HG03097 (cell line): Measurements from ENCODE around the gene ANKMY2.
A peak's percentile ranks its signal among the peaks of the same experiment; 100 is the strongest.
"Not testable (repeated sequence)": the region's sequence is repeated elsewhere in the genome, so short reads cannot be mapped to it uniquely, and the experiment has no call there.

Experiments used
- ATAC-seq: cut with Tn5 transposase; IDR thresholded peaks from one replicate; pipeline ENCODE4 v1.9.1; 2021; ENCODE audit not compliant: unreplicated experiment, low FRiP score

The ANKMY2 gene

DNA sequence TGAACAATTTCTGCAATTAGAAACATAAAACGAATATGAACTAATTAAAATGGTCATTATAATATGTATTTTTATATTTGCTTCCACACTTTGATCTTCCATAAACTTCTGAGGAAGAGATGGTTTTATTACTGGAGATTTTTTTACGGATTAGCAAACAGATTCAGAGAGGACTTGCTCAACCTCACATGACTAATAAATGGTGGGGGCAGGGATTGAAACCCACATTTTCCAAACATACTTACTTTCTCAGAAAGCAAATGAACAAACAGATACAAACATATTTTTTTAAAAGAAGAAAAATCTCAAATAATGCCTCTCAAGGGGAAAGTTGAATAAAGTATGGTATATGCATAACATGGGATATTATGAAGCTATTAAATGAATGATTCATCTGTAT lies 18.3 kb downstream of the ANKMY2 start:
- ATAC-seq, result no peak

DNA sequence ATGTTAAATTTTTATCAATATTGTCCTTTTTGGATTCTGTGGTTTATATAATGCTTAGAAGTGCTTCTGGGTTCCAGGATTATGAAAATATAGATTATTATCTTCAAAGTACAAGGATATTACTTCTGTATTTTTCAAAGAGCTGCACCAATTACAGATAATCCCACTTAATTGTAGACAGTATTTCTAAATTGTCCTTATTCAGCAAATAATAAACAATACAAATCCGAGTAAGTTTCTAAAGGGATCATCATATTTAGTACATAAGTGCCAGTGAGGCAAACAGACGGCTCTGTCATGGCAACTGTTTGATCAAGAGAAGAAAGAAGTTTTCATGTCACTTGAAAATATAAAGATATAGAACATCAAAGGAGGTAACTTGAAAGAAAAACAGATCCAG lies 19.2 kb downstream of the ANKMY2 start:
- no peak for ATAC-seq

DNA sequence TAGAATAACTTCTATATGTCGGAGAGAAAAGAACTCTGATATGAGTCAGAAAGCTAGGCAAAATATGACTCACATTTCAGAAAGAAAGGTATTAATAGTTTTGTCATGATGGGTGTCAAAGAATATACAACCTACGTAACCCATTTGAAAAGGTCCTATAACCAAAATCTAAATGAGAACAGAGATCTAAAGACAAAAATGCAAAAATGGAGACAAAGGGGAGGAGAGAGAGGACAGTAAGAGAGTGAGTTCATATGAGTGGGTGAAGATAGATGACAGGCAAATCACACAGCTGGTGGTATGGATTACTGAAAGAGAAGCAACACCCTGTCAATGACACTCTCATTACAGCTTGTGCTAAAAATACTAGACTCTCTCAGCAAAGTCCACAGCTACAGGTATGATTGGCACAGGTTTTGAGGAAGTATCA lies 25.6 kb downstream of the ANKMY2 start:
- peak; percentile 64 for ATAC-seq

DNA sequence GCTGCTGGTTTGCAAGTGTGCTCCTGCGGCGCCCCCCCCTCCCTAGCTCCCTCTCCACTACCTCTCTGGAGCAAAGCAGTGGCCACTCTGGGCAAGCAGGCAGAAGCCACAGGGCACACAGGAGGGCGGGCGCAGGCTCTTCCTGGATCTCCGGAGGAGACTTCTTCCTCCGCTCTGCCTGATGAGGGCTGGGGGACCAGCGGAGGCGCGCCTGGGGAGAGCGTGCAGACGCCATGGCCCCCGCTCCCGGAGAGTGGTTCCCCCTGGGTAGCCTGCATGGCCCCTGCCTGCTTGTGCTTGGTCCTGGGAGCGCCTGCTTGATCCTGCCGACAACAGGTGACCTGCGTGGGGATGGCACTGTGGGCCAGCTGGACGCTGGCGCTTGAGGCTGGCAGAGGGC lies 29.0 kb downstream of the ANKMY2 start:
- ATAC-seq, result no peak

DNA sequence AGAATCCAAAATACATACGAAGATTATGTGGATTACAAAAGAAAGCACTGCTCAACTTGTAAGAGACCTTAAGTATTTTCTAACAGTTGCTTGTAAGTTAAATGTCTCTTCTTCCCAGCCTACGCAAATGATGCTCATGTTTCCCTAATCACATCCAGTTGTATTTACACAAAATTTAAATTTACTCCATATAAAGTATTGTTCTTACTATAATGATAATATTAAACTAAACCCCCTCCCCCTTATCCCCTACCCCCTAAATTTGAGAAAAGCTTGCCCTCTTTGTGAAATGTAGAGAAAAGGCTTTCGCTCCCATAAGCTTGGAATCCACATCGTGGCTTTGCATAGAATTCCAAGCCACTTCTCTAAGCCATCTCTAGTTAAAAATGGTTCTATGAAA lies 29.4 kb downstream of the ANKMY2 start:
- no peak for ATAC-seq

DNA sequence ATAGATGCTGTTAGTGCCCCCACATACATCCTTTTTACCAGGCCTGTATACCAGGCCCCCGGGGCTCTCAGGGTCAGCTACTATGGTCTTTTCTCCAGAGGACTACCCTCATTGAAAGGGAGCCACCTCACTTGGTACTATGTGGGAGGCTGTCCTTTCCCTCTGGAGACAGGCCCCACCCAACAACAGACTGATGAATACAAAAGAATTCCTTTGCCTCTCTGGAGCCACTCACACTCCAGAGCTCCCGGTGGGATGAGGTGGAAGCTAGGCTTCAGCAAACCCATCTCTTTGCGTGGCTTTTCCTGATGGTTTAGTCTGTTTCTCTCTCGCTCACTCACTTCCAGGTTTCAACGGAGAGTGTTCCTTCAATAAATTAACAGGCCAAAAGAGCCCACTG lies 30.3 kb downstream of the ANKMY2 start:
- no peak for ATAC-seq

DNA sequence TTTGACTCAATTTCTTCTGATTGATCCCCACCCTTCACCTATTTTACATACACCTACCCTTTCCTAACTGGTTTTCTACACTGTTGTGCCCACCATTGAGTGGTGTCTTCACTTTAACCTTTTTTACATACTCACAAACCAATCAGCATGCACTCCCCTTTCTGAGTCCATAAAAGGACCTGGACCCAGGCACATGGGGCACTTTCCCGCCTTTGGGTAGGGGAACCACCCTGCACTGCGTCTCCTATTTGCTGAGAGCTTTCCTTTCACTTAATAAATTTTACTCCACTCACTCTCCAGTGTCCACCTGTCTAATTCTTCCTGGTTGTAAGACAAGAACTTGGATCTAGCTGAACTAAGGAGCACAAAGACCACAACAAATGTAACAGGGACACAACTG lies 33.8 kb downstream of the ANKMY2 start:
- no peak for ATAC-seq

DNA sequence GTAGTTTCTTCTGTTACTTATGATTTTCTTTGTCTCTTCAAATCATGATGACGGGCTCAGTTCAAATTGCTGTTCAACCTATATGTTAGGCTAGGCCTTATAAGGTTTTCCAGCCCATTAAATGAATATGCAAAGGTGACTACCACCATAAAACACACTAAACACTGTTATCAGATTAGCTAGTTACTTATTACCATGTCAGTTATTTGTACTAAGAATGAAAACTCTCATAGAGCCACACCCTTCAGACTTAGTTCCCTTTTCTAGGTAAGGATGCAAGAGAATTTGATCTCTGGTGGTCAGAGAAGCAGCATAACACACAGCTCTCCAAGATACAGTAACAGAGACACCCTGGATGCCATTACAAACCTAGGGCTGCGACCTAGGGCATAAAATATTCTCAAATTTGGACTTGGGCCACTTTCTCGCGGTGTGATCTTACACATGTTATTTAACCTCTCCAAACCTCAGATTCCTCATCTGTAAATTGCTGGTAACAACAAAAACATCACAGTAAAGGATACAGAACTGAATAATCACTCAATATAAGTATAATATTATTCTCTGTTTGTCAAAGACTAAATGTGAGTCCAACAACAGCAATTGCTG lies 35.6 kb downstream of the ANKMY2 start:
- peak; percentile 82 for ATAC-seq

DNA sequence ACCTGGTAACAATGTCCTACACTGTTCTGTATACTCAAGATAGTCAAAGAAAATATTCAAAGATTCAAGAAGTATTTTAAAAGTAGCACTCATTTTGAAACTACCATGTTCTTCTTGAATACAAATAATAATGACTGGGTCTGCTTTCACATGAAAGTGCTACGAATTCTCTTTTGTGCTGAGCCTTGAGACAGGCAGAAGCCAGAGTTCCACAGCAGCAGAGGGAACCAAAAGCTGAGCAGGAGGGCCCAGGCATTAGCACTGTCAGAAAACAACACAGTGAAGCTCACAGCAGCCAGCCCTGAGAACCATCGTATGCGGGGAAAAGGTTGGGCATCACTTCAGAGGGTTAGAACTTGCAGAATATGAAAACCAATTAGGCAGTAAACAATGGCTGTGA lies 38.9 kb downstream of the ANKMY2 start:
- no peak for ATAC-seq

DNA sequence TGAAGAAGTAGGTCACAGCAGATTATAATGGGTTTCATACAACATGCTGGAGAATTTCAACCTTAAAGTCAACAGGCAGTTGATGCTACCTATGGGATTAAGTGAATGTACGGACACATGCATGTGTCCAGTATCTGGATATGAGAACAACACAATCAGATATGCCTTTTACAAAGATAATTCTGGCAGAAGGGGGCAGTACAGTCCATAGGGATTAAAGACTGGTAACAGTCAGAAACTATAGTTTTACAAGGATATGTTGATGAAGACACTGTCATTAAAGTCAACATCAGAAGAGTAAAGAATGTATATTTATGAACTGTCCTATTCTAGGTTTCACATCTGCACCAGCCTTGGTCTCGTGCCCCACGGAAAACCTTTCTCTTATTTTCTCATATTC lies 41.5 kb downstream of the ANKMY2 start:
- no peak for ATAC-seq

DNA sequence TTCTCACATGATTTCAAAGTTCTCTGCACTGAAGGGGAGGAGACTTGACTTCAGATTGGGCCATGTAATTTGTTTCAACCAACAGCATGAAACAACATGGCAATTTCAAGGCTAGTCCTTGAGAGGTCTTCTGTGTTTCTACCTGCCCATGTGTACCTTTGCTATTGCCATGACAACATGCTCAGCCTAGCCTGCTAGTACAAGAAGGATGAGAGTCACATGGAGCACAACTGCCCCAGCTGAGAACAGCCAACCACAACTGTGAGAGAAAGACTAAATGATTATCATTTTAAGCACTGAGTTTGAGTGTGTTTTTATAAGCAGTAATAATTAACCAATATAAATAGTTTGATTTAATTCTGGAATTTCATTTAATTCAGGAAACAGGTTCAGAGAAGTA lies 41.9 kb downstream of the ANKMY2 start:
- no peak for ATAC-seq

DNA sequence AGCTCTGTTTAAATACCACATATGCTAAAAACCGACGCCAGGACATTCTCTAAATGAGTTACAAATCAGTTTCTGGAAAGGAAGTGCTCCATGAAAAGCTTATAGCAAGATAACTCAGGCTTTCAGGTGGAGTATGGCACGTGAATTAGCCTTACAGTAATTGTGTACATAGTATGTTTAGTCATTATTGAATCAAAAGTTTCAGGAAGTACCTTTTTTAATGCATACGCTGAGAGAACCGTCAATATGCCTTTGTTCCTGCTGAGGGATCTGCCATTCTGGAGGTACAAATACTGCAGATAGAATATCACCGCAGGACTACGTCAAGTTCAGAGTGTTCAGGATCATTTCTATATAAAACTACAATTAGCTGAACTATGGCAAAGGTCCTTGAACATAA lies 45.7 kb downstream of the ANKMY2 start:
- ATAC-seq, result no peak

DNA sequence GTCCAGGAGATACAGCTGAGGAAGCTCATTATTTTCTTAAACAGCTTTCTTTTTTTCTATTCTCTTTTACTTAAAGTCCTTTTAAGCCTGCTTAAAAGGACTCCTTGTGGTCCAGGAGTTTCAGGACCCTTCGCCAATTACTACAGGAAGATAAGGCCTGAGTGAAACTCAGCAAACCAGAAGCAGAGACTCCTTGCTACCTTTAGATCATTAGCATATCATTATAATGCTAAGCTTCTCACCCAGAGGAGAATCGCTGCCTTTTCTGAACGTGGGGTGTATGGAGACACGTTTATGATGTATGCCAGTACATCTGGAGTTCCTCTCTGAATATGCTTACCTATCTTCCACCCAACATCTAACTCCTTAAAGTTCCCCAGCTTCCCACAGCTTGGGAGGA lies 47.5 kb downstream of the ANKMY2 start:
- no peak for ATAC-seq

DNA sequence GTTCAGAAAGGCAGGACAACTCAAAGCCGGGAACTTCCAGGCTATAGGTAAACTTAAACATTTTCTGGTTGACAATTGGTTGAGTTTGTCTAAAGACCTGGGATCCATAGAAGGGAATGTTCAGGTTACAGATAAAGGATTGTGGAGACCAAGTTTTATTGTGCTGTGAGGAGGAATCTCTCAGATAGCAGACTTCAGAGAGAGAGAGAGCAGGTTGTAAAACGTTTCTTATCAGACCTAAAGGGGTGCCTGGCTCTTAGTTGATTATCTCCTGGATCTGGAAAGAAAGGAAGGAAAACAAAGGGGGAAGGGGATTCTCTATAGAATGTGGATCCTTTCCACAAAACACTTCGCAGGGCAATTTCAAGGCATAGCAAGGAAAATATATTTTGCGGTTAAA lies 50.0 kb downstream of the ANKMY2 start:
- not testable (repeated sequence) for ATAC-seq

DNA sequence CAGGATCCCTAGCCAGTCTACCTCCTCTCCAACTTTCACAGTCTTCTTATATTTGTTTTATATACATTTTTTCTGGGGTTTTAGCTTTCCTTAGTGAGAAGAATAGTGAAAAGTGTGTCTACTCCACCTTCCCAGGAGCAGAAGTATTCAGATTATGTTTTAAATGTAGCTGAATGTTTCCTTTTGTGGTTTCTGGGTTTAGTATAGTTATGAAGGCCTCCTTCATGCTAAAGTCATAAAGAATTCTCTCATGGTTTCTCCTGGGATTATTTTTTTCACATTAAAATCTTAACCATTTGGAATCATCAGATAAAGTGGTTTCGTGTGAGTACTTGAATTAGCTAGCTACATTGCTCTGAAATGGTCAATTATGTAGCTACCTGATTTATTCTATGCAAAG lies 50.9 kb downstream of the ANKMY2 start:
- no peak for ATAC-seq

DNA sequence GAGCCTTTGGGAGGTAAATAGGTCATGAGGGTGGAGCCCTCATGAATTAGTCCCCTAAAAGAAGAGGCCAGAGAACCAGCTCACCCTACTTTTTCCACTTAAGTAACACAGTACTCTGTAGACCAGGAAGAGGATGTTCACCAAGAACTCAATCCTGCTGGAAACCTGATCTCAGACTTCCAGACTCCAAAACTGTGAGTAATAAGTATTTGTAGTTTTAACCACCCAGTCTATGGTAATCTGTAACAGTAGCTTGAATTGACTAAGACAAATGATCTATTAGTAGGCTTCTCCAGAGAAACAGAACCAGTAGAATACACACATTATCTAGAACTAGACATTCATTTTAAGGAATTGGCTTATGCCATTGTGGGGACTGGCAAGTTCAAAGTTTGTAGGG lies 51.5 kb downstream of the ANKMY2 start:
- ATAC-seq, result no peak

DNA sequence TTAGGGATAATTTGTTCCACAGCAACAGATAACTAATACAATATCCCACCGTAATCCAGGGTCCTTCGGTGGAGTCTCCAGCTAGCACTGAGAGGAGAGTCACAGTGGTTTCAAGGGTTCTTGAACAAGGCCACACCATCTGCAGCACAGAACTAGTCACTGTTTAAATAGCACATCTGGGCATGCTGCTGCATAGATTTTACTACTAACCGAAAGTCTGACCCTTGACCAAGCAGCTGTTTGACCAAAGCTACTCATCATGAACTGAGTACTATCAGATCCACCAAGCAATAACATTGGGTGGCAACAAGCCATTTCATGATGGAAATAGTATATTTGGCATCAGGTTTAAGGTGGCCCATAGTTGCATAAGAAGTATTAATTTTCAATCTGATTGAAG lies 53.2 kb downstream of the ANKMY2 start:
- no peak for ATAC-seq

DNA sequence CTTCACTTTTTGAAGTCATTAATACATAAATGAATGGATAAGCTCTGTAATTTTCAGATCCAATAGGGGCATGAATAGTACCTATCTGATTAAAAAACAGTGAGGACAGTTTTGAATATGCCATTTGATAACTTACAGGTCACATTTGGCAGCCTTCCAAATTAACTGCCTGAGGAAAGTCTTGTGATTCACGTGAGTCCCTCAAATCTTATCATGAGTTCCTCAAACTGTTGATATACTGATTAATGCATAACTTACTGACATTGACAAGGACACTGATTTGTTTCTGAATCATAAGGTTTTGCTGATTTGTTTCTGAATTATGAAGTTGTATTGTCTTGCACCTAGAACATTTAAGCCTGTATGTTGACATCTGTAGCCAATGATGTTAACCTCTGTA lies 55.1 kb downstream of the ANKMY2 start:
- ATAC-seq, result no peak

DNA sequence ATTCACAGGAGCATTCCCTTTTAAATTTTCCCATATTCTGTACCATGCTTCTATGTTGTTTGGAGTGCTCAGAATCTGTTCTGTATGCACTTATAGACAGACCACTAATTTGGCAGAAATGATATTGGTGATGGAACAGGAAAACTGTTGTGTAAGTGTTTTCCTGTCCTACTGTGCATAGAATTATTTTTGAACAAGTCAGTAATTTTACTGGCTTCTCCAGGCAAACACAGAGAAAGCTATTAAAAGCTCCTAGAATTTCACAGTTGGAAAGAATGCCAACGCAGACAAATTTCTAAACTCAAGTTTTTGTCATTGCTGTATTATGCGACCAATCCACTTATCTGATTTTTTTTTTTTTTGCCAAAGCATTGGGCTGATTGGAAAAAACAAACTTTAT lies 55.7 kb downstream of the ANKMY2 start:
- no peak for ATAC-seq

DNA sequence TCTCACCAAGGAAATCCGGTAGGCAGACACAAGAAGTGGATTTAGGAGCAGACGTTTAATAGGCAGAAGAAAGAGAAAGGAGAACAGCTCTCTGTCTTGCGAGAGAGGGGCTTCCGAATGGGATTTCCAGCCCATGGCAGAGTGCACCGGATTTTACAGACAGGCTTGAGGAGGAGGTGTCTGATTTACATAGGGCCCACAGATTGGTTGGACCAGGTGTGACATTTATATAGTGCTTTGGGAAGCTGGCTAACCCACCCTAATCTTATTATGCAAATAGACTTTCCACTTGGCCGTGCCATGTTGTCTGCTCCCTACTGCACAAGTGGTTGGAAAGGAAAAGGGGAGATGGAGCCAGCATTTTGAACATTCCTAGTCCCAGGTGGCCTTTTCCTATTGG lies 57.8 kb downstream of the ANKMY2 start:
- no peak for ATAC-seq

DNA sequence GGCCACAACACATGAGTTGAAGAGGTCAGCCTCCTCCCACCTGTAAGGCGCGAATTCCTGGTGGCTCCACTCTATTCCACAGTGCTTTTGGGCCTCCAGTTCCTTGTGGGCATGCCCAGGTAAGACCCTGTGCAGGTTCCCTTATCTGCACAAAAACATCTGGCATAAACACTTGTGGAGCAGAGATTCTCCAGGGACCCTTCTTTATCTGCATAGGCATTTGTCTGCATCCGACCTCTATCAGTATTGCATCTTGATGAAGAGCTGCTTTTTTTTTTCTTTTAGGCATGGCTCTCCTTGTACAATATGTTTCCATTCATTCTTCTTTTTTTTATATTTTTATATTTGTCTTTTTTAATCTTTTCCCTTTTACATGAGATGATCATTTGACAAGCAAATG lies 58.4 kb downstream of the ANKMY2 start:
- no peak for ATAC-seq

DNA sequence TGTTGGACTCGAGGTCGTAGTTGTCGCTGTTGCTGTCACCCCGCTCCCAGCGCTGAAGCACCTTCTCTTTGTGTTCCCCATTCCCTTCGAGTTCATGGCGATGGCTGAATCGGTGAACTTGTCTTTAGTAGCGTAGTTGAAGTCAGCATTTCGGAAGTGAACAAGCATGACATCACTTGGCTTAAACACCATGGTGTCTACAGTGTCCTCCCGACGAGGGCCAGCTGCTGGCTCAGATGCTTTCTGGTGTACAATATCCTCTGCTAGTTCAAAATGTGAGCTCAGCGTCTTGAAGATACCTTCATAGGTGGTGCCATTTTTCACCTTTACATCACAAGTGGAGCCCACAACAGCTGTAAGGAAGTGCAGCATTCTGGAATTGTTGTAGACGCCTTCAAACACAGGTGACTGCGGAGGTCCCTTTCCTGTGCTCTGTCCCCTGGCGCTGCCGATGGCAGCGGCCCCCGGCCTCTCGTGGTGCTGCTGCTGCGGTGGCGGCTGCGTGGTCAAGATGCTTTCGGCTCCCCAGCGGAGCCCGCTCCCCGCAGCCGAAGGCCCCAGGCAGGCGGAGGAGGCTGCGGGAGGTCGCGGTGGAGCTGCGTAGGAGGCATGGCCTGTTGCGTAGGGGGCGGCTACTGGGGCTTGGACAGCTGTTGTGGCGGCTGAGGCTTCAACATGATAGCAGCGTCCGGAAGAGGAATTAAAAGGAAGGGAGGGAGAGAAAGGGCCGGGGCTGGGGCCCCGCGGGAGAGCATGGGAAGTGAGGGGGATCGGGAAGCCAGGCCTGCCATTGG lies 59.3 kb downstream of the ANKMY2 start:
- ATAC-seq, result no peak

DNA sequence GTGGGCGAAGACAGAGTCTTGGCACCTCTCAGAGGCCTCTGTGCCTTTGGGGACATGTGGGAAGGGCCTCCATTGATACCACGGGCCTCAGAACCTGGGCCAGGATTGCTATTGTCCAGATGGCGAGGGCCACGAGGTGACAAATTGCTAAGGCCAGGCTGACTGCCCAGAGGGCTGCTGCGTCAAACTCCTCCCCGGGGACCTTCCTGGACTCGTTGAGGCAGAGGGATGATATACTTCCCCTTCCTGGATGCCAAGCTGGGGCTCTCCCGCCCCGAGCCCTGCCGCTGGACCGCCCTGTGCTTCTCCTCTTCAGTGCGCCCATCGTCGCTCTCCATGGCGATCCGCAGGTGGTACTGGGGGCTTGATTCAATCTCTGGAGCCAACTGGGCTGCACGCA lies 60.0 kb downstream of the ANKMY2 start:
- no peak for ATAC-seq
